Activated naive CD4-positive, alpha-beta T cell treated with Interleukin-2 at 50 U/mL for 16 hours (primary cell): Measurements from ENCODE around the gene PLXNA1.

Experiments
- DNase-seq: peaks from one replicate; pipeline ENCODE4 v3.0.0-alpha.2; 2020

PLXNA1 gene

GRCh38 chr3:127003175-127003555 lies 20.2 kb downstream of the PLXNA1 start:
- DNase-seq = no peak

- no peak for DNase-seq
Observed at GRCh38 chr3:127003601-127004280, 20.8 kb downstream of the PLXNA1 start.

- no peak for DNase-seq
Observed at GRCh38 chr3:127004641-127005397, 21.9 kb downstream of the PLXNA1 start.

- no peak for DNase-seq
Observed at GRCh38 chr3:127005864-127006500, 23.1 kb downstream of the PLXNA1 start.

GRCh38 chr3:127006781-127007436 lies 24.0 kb downstream of the PLXNA1 start:
- DNase-seq = no peak

GRCh38 chr3:127008236-127008635 lies 25.3 kb downstream of the PLXNA1 start:
- no peak for DNase-seq

- DNase-seq = no peak
Observed at GRCh38 chr3:127009531-127009930, 26.6 kb downstream of the PLXNA1 start.

GRCh38 chr3:127011270-127011992 lies 28.5 kb downstream of the PLXNA1 start:
- DNase-seq = no peak

GRCh38 chr3:127012091-127012490 lies 29.2 kb downstream of the PLXNA1 start:
- DNase-seq = no peak

- DNase-seq = no peak
Observed at GRCh38 chr3:127013181-127013580, 30.3 kb downstream of the PLXNA1 start.

- DNase-seq = no peak
Observed at GRCh38 chr3:127013758-127014535, 31.0 kb downstream of the PLXNA1 start.

GRCh38 chr3:127014536-127015281 lies 31.8 kb downstream of the PLXNA1 start:
- no peak for DNase-seq

- DNase-seq = no peak
Observed at GRCh38 chr3:127015282-127016042, 32.5 kb downstream of the PLXNA1 start.

GRCh38 chr3:127016043-127016343 lies 33.1 kb downstream of the PLXNA1 start:
- no peak for DNase-seq

GRCh38 chr3:127016461-127016860 lies 33.5 kb downstream of the PLXNA1 start:
- DNase-seq = no peak

GRCh38 chr3:127017229-127017628 lies 34.3 kb downstream of the PLXNA1 start:
- DNase-seq = no peak

GRCh38 chr3:127017781-127018180 lies 34.9 kb downstream of the PLXNA1 start:
- no peak for DNase-seq

GRCh38 chr3:127018306-127018828 lies 35.5 kb downstream of the PLXNA1 start:
- DNase-seq = no peak

GRCh38 chr3:127019449-127019848 lies 36.5 kb downstream of the PLXNA1 start:
- DNase-seq = no peak

GRCh38 chr3:127020543-127020942 lies 37.6 kb downstream of the PLXNA1 start:
- DNase-seq = no peak
